ENCODE results near the gene NR1H2. TPM values are rescaled to one million over a fixed set of nuclear protein-coding genes. Genes with fewer than 3 reads are reported as not detected.

NR1H2 gene
- total RNA-seq = 69.3 and 72.4 TPM in 2 replicates

GRCh38 chr19:50376166-50377050 is at the start of gene NR1H2:
Gene NR1H2 (plus strand): TSS chr19:50376457. CDS start chr19:50377606, 1,149 bp downstream.

GRCh38 chr19:50329146-50329925 is 46.9 kb upstream of the NR1H2 start, which contains the start of gene KCNC3:
Gene KCNC3 (minus strand): TSS chr19:50329377. CDS start chr19:50329082, 295 bp downstream.

GRCh38 chr19:50365434-50366306 is 10.6 kb upstream of the NR1H2 start, which contains the start of gene NAPSA:
Gene NAPSA (minus strand): TSS chr19:50365639. CDS start chr19:50365621, 18 bp downstream.

GRCh38 chr19:50383852-50384684 is 7.8 kb downstream of the NR1H2 start, which contains the start of gene POLD1:
Gene POLD1 (plus strand): TSS chr19:50384347. CDS start chr19:50398852, 14,505 bp downstream.

GRCh38 chr19:50418176-50419021 is 42.1 kb downstream of the NR1H2 start, which contains the start of gene SPIB:
Gene SPIB (plus strand): TSS chr19:50418938. CDS start chr19:50418963, 25 bp downstream.

GRCh38 chr19:50432221-50433028 is 56.2 kb downstream of the NR1H2 start, which contains the start of gene MYBPC2:
Gene MYBPC2 (plus strand): TSS chr19:50432892. CDS start chr19:50432954, 62 bp downstream.

Other genes starting within 250 kb of the NR1H2 start
- gene IZUMO2, start 213.2 kb upstream of the NR1H2 start, total RNA-seq = not detected in 2 replicates
- under 0.01 TPM in 1 of 2 replicates, not detected in the other for gene MYH14, start 172.8 kb upstream of the NR1H2 start, total RNA-seq
- under 0.01 TPM in 1 of 2 replicates, not detected in the other for gene KCNC3, start 47.1 kb upstream of the NR1H2 start, total RNA-seq
- not detected in 2 replicates for gene NAPSA, start 10.8 kb upstream of the NR1H2 start, total RNA-seq
- 12.3 and 16.9 TPM in 2 replicates for gene POLD1, start 7.9 kb downstream of the NR1H2 start, total RNA-seq
- not detected in 2 replicates for gene SPIB, start 42.5 kb downstream of the NR1H2 start, total RNA-seq
- not detected in 2 replicates for gene MYBPC2, start 56.4 kb downstream of the NR1H2 start, total RNA-seq
- 52.0 and 57.8 TPM in 2 replicates for gene EMC10, start 100.0 kb downstream of the NR1H2 start, total RNA-seq
- 0.32 TPM in 1 of 2 replicates, not detected in the other for gene GARIN5A, start 100.4 kb downstream of the NR1H2 start, total RNA-seq
- gene JOSD2, start 134.7 kb downstream of the NR1H2 start, total RNA-seq = 27.3 and 27.6 TPM in 2 replicates
- not detected in 2 replicates for gene ASPDH, start 137.5 kb downstream of the NR1H2 start, total RNA-seq
- under 0.01 and 0.16 TPM in 2 replicates for gene LRRC4B, start 192.0 kb downstream of the NR1H2 start, total RNA-seq

Measured in hair follicle dermal papilla cell (primary cell).